Measurements from ENCODE around the gene GLB1L. TPM values are rescaled to one million over a fixed set of nuclear protein-coding genes. Genes with fewer than 3 reads are reported as not detected.

The GLB1L gene
- total RNA-seq, 1 donor from 2014 or later: 7.2 TPM

GRCh38 chr2:219198974-219199373, 46.3 kb downstream of the GLB1L start:
- H3K4me3 Mint-ChIP-seq: no peak overlapping the region

GRCh38 chr2:219197388-219197787, 47.9 kb downstream of the GLB1L start:
- no peak overlapping the region for H2AFZ ChIP-seq (replicated peaks)
- H3K9ac ChIP-seq: no peak overlapping the region
- Mint-ChIP-seq H3K9me3 (peaks cover 8% of the 10 kb centered on the region), H3K27me3 (ENCODE audit: insufficient read depth, low read depth) (no peaks in the 10 kb centered on the region), H3K36me3 (no peaks in the 10 kb centered on the region), H3K4me1 (peaks cover 14% of the 10 kb centered on the region), H3K4me3 (no peak overlapping the region), H3K27ac (peak overlapping the region; percentile 11)
- H3K27ac ChIP-seq: no peak overlapping the region
- no peak overlapping the region for H3K4me2 ChIP-seq
- no peak for TF ChIP-seq EZH2phosphoT487 (IDR thresholded peaks at IDR 0.05)
- TF ChIP-seq CTCF (IDR thresholded peaks at IDR 0.05): no peak
- no peak for TF ChIP-seq EZH2 (IDR thresholded peaks at IDR 0.05)
- H3K4me3 ChIP-seq: no peak overlapping the region
- H3K9me3 ChIP-seq (ENCODE audit: low read depth): no peaks in the 10 kb centered on the region
- no peaks in the 10 kb centered on the region for H3K36me3 ChIP-seq
- no peaks in the 10 kb centered on the region for H3K79me2 ChIP-seq (ENCODE audit: low read depth)
- H4K20me1 ChIP-seq (ENCODE audit: low read depth): no peaks in the 10 kb centered on the region
- H3F3A ChIP-seq (ENCODE audit: low read depth): no peaks in the 10 kb centered on the region
- DNase-seq (ENCODE audit: low spot score): no peak
- H3K4me1 ChIP-seq: no peaks in the 10 kb centered on the region
- H3K27me3 ChIP-seq: no peaks in the 10 kb centered on the region

More at GRCh38 chr2:219198974-219199373, 46.3 kb downstream of the GLB1L start:
- H3K36me3 Mint-ChIP-seq: no peaks in the 10 kb centered on the region
- Histone ChIP-seq H3K4me3 (no peak overlapping the region), H3K36me3 (no peaks in the 10 kb centered on the region), H3K4me2 (no peak overlapping the region), H3F3A (ENCODE audit: low read depth) (peaks cover 3% of the 10 kb centered on the region), H3K9ac (no peak overlapping the region), H3K27me3 (no peaks in the 10 kb centered on the region), H4K20me1 (ENCODE audit: low read depth) (no peaks in the 10 kb centered on the region), H3K4me1 (no peaks in the 10 kb centered on the region), H2AFZ (replicated peaks) (no peak overlapping the region), H3K79me2 (ENCODE audit: low read depth) (no peaks in the 10 kb centered on the region), H3K9me3 (ENCODE audit: low read depth) (no peaks in the 10 kb centered on the region), H3K27ac (no peak overlapping the region)
- peaks cover 2% of the 10 kb centered on the region for H3K27me3 Mint-ChIP-seq (ENCODE audit: insufficient read depth, low read depth)
- no peak for TF ChIP-seq CTCF (IDR thresholded peaks at IDR 0.05)
- TF ChIP-seq EZH2phosphoT487 (IDR thresholded peaks at IDR 0.05): no peak
- no peak for TF ChIP-seq EZH2 (IDR thresholded peaks at IDR 0.05)
- H3K4me1 Mint-ChIP-seq: peaks cover 14% of the 10 kb centered on the region
- H3K9me3 Mint-ChIP-seq: peaks cover 12% of the 10 kb centered on the region
- DNase-seq (ENCODE audit: low spot score): no peak
- no peak overlapping the region for H3K27ac Mint-ChIP-seq

GRCh38 chr2:219186754-219187456, 58.3 kb downstream of the GLB1L start:
- Histone ChIP-seq H3K27ac (no peak overlapping the region), H3K4me3 (no peak overlapping the region), H3K27me3 (no peaks in the 10 kb centered on the region), H3K79me2 (ENCODE audit: low read depth) (no peaks in the 10 kb centered on the region), H2AFZ (replicated peaks) (no peak overlapping the region), H3K9me3 (ENCODE audit: low read depth) (no peaks in the 10 kb centered on the region), H3K4me1 (no peaks in the 10 kb centered on the region), H3F3A (ENCODE audit: low read depth) (peaks cover 5% of the 10 kb centered on the region), H3K4me2 (no peak overlapping the region), H3K9ac (no peak overlapping the region), H3K36me3 (no peaks in the 10 kb centered on the region), H4K20me1 (ENCODE audit: low read depth) (no peaks in the 10 kb centered on the region)
- Mint-ChIP-seq H3K36me3 (peaks cover 6% of the 10 kb centered on the region), H3K4me1 (no peaks in the 10 kb centered on the region), H3K9me3 (no peaks in the 10 kb centered on the region), H3K27me3 (ENCODE audit: insufficient read depth, low read depth) (peaks cover 6% of the 10 kb centered on the region), H3K27ac (no peak overlapping the region), H3K4me3 (no peak overlapping the region)
- TF ChIP-seq EZH2 (IDR thresholded peaks at IDR 0.05): no peak
- no peak for TF ChIP-seq CTCF (IDR thresholded peaks at IDR 0.05)
- no peak for TF ChIP-seq EZH2phosphoT487 (IDR thresholded peaks at IDR 0.05)
- DNase-seq (ENCODE audit: low spot score): no peak

MicroRNA genes within 50 kb of the gene (microRNA counts, 767-probe panel; counts per million panel counts)
- 460 counts per million, percentile 90 among the panel's probes with 10 or more counts for microRNA hsa-miR-153

Small RNAs within 50 kb of the gene (microRNA-seq; reads per million reads assigned to microRNA genes)
- gene MIR153-1: not detected

Small RNAs within 50 kb of the gene (small RNA-seq; reads per million reads assigned to genes)
- gene MIR153-1: not detected

Other genes starting within 250 kb of the GLB1L start
- 0.22 and 0.80 TPM in 2 replicates for gene CFAP65, start 203.9 kb downstream of the GLB1L start, total RNA-seq (ENCODE audit: low replicate concordance)
- gene IHH, start 184.5 kb downstream of the GLB1L start, total RNA-seq (ENCODE audit: low replicate concordance): 0.06 TPM in 1 of 2 replicates, not detected in the other
- 23.9 and 25.5 TPM in 2 replicates for gene NHEJ1, start 84.6 kb downstream of the GLB1L start, total RNA-seq (ENCODE audit: low replicate concordance)
- gene SLC23A3, start 75.4 kb downstream of the GLB1L start, total RNA-seq (ENCODE audit: low replicate concordance): 0.06 and 1.4 TPM in 2 replicates
- gene CNPPD1, start 68.5 kb downstream of the GLB1L start, total RNA-seq (ENCODE audit: low replicate concordance): 15.8 and 21.8 TPM in 2 replicates
- gene RETREG2, start 67.2 kb downstream of the GLB1L start, total RNA-seq (ENCODE audit: low replicate concordance): 32.9 and 53.5 TPM in 2 replicates
- 13.6 and 23.8 TPM in 2 replicates for gene ZFAND2B, start 38.7 kb downstream of the GLB1L start, total RNA-seq (ENCODE audit: low replicate concordance)
- gene ABCB6, start 26.5 kb downstream of the GLB1L start, total RNA-seq (ENCODE audit: low replicate concordance): 14.0 and 14.3 TPM in 2 replicates
- gene ATG9A, start 15.8 kb downstream of the GLB1L start, total RNA-seq (ENCODE audit: low replicate concordance): 32.7 and 40.3 TPM in 2 replicates
- gene ANKZF1, start 15.6 kb downstream of the GLB1L start, total RNA-seq (ENCODE audit: low replicate concordance): 65.9 and 76.3 TPM in 2 replicates
- gene STK16, start within 50 bp of the GLB1L start, total RNA-seq (ENCODE audit: low replicate concordance): 19.9 and 26.8 TPM in 2 replicates
- gene TUBA4B, start 7.8 kb upstream of the GLB1L start, total RNA-seq (ENCODE audit: low replicate concordance): not detected in 2 replicates
- gene TUBA4A, start 8.5 kb upstream of the GLB1L start, total RNA-seq (ENCODE audit: low replicate concordance): 0.56 TPM in 1 of 2 replicates, not detected in the other
- gene DNAJB2, start 33.9 kb upstream of the GLB1L start, total RNA-seq (ENCODE audit: low replicate concordance): 35.0 and 37.0 TPM in 2 replicates
- gene PTPRN, start 64.0 kb upstream of the GLB1L start, total RNA-seq (ENCODE audit: low replicate concordance): 0.60 and 4.2 TPM in 2 replicates
- gene RESP18, start 87.3 kb upstream of the GLB1L start, total RNA-seq (ENCODE audit: low replicate concordance): not detected in 2 replicates
- gene DNPEP, start 142.5 kb upstream of the GLB1L start, total RNA-seq (ENCODE audit: low replicate concordance): 36.6 and 120 TPM in 2 replicates
- 0.31 TPM in 1 of 2 replicates, not detected in the other for gene DES, start 172.9 kb upstream of the GLB1L start, total RNA-seq (ENCODE audit: low replicate concordance)
- 5.6 and 18.4 TPM in 2 replicates for gene SPEG, start 189.4 kb upstream of the GLB1L start, total RNA-seq (ENCODE audit: low replicate concordance)